CD1c-positive myeloid dendritic cell (primary cell): ENCODE results near the gene PTPRT.

Source experiments
- DNase-seq: peaks from one replicate; pipeline ENCODE4 v3.0.0-alpha.2; 2016; ENCODE audit errors: extremely low spot score

Gene PTPRT

GRCh38 chr20:42046371-42047085, 1143.2 kb downstream of the PTPRT start:
- no peak for DNase-seq

- DNase-seq: no peak
Measured at GRCh38 chr20:42043921-42044320, 1145.8 kb downstream of the PTPRT start.

- DNase-seq: no peak
Measured at GRCh38 chr20:42041000-42041565, 1148.6 kb downstream of the PTPRT start.

GRCh38 chr20:42027746-42028268, 1161.9 kb downstream of the PTPRT start:
- no peak for DNase-seq

DNA sequence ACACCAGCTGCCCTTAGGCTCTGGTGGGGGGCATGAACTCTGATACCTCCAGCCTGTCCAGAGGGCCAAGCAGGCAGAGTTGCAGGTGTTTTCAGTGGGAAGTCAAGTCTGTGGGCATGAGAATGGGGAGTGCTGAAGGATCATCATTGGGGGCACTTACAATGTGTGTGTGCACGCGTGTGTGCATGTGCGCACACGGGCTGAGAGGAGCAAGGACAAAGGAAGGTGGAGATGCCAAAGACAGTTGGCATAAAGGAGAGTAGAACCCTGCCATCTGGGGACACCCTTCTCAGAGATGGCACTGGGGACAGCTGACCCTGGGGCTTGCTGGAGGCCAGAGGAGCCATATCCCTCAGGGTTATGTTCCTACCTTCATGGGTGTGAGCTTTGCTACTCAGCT, 1163.1 kb downstream of the PTPRT start:
- no peak for DNase-seq

GRCh38 chr20:42024653-42025052, 1165.1 kb downstream of the PTPRT start:
- DNase-seq: no peak
